Stimulated activated CD4-positive, alpha-beta T cell treated with anti-CD3 and anti-CD28 coated beads, TNF-alpha, amount 100 ng/mL, for 1 hour (primary cell): ENCODE measurements around the gene NEO1.
"Not testable (repeated sequence)": the region's sequence is repeated elsewhere in the genome, so short reads cannot be mapped to it uniquely, and the experiment has no call there.

Experiments used
- DNase-seq, 3 donors: peaks; one replicate each; pipeline ENCODE4 v3.0.0-alpha.2; 2020; ENCODE audit warnings: low read depth in 3 of 3, low spot score in 1 of 3

Gene NEO1

GRCh38 chr15:73195166-73195565, 142.9 kb downstream of the NEO1 start:
- no peak for DNase-seq

GRCh38 chr15:73196113-73196512, 143.8 kb downstream of the NEO1 start:
- DNase-seq = no peak

GRCh38 chr15:73200339-73200738, 148.1 kb downstream of the NEO1 start:
- no peak for DNase-seq

GRCh38 chr15:73210630-73211029, 158.4 kb downstream of the NEO1 start:
- no peak for DNase-seq

- DNase-seq = no peak
These were observed 160.2 kb downstream of the NEO1 start for GRCh38 chr15:73212424-73212823.

- DNase-seq = not testable (repeated sequence)
These were observed 169.2 kb downstream of the NEO1 start for GRCh38 chr15:73221450-73221849.

GRCh38 chr15:73225358-73226015, 173.2 kb downstream of the NEO1 start:
- DNase-seq = no peak

- no peak for DNase-seq
These were observed 174.0 kb downstream of the NEO1 start for GRCh38 chr15:73226093-73226814.

GRCh38 chr15:73227433-73228056, 175.3 kb downstream of the NEO1 start:
- no peak for DNase-seq

GRCh38 chr15:73228128-73228646, 175.9 kb downstream of the NEO1 start:
- DNase-seq = no peak

- DNase-seq = no peak
These were observed 179.6 kb downstream of the NEO1 start for GRCh38 chr15:73231661-73232419.

GRCh38 chr15:73232776-73233175, 180.5 kb downstream of the NEO1 start:
- DNase-seq = no peak

- DNase-seq = no peak
These were observed 181.4 kb downstream of the NEO1 start for GRCh38 chr15:73233623-73234022.

- DNase-seq = no peak
These were observed 185.6 kb downstream of the NEO1 start for GRCh38 chr15:73237910-73238309.

GRCh38 chr15:73239564-73240215, 187.4 kb downstream of the NEO1 start:
- DNase-seq = no peak

- DNase-seq = peak; percentile 28 to 58 (median 32)
These were observed 188.7 kb downstream of the NEO1 start for GRCh38 chr15:73240866-73241499.

GRCh38 chr15:73244333-73244732, 192.1 kb downstream of the NEO1 start:
- DNase-seq = no peak

GRCh38 chr15:73246439-73246838, 194.2 kb downstream of the NEO1 start:
- no peak for DNase-seq

GRCh38 chr15:73246898-73247297, 194.6 kb downstream of the NEO1 start:
- DNase-seq = no peak

- no peak for DNase-seq
These were observed 195.1 kb downstream of the NEO1 start for GRCh38 chr15:73247331-73247730.
